Mesendoderm (in vitro differentiated cells): ENCODE measurements around the gene SERTAD2.

Source experiments
- DNase-seq: peaks from one replicate; pipeline ENCODE4 v3.0.0; 2013
- H2AK5ac ChIP-seq: 2 replicates; pipeline ENCODE4 v1.6.1; 2013; ENCODE audit warnings: low read length, inconsistent platforms
- H2BK120ac ChIP-seq: 2 replicates; pipeline ENCODE4 v1.6.1; 2013; ENCODE audit warnings: low read depth, mild to moderate bottlenecking, low read length, moderate library complexity, mixed read lengths
- H2BK15ac ChIP-seq: replicated peaks from 2 replicates; pipeline ENCODE4 v1.6.1; 2013; ENCODE audit warnings: low read depth, mild to moderate bottlenecking, moderate library complexity
- H2BK5ac ChIP-seq: 2 replicates; pipeline ENCODE4 v1.6.1; 2013; ENCODE audit warnings: low read length, inconsistent platforms
- H3K18ac ChIP-seq: 2 replicates; pipeline ENCODE4 v1.6.1; 2013; ENCODE audit warnings: mild to moderate bottlenecking, low read length, mixed read lengths
- H3K23ac ChIP-seq: one replicate; pipeline ENCODE4 v1.6.1; 2013; ENCODE audit warnings: low read length
- H3K27ac ChIP-seq: 2 replicates; pipeline ENCODE4 v1.5.1; 2013; ENCODE audit warnings: low read depth, mild to moderate bottlenecking, inconsistent platforms, low read length, moderate library complexity
- H3K27me3 ChIP-seq: 2 replicates; pipeline ENCODE4 v1.6.1; 2013; ENCODE audit warnings: low read length, control low read depth, mild to moderate bottlenecking, inconsistent platforms; ENCODE audit not compliant: insufficient read depth, poor library complexity
- H3K36me3 ChIP-seq: 2 replicates; pipeline ENCODE4 v1.6.1; 2013; ENCODE audit warnings: low read length, inconsistent platforms; ENCODE audit not compliant: control insufficient read depth, insufficient read depth
- H3K4ac ChIP-seq: one replicate; pipeline ENCODE4 v1.6.1; 2013; ENCODE audit warnings: low read depth, mild to moderate bottlenecking, low read length, moderate library complexity
- H3K4me1 ChIP-seq: 2 replicates; pipeline ENCODE4 v1.6.1; 2013; ENCODE audit warnings: low read depth, low read length, inconsistent platforms; ENCODE audit not compliant: control insufficient read depth
- H3K4me2 ChIP-seq: 2 replicates; pipeline ENCODE4 v1.6.1; 2013; ENCODE audit warnings: low read length
- H3K4me3 ChIP-seq: 2 replicates; pipeline ENCODE4 v1.5.1; 2013; ENCODE audit warnings: mild to moderate bottlenecking, low read length
- H3K56ac ChIP-seq: one replicate; pipeline ENCODE4 v1.6.1; 2013; ENCODE audit warnings: low read length
- H3K79me1 ChIP-seq: 2 replicates; pipeline ENCODE4 v1.6.1; 2013; ENCODE audit warnings: low read length, inconsistent platforms
- H3K79me2 ChIP-seq: 2 replicates; pipeline ENCODE4 v1.6.1; 2013; ENCODE audit warnings: mild to moderate bottlenecking, low read length; ENCODE audit not compliant: control insufficient read depth, insufficient read depth
- H3K9ac ChIP-seq: 2 replicates; pipeline ENCODE4 v1.6.1; 2013; ENCODE audit warnings: low read length, inconsistent platforms
- H4K5ac ChIP-seq: one replicate; pipeline ENCODE4 v1.6.1; 2013; ENCODE audit warnings: low read length
- H4K8ac ChIP-seq: one replicate; pipeline ENCODE4 v1.6.1; 2013; ENCODE audit warnings: low read depth, mild to moderate bottlenecking, control low read depth, low read length, moderate library complexity
- whole genome bisulfite sequencing: extraction: QIAGEN DNeasy Blood & Tissue Kit; methylation state at CpG from one replicate; pipeline ENCODE4 v1.1.7; 2013; ENCODE audit warnings: low lambda C conversion rate, missing lambda C conversion rate; ENCODE audit not compliant: insufficient coverage; ENCODE audit errors: extremely low coverage; 5-methylcytosine and 5-hydroxymethylcytosine counted together

Gene SERTAD2

GRCh38 chr2:64654063-64654811, 524 bp upstream of the SERTAD2 start:
- Histone ChIP-seq H4K8ac (no peak overlapping the region), H3K79me2 (peaks cover 23% of the 10 kb centered on the region), H4K5ac (no peak overlapping the region), H2AK5ac (no peak overlapping the region), H3K79me1 (peaks cover 9% of the 10 kb centered on the region), H3K4ac (peak overlapping the region; percentile 75), H2BK120ac (no peak overlapping the region), H3K18ac (peak overlapping the region; percentile 75), H2BK5ac (peak overlapping the region; percentile 59), H3K4me2 (peak overlapping the region; percentile 87), H3K27ac (peak overlapping the region; percentile 99), H3K9ac (peak overlapping the region; percentile 82), H3K23ac (peak overlapping the region; percentile 91), H3K4me1 (peaks cover 9% of the 10 kb centered on the region), H3K56ac (peak overlapping the region; percentile 92), H2BK15ac (no peak overlapping the region), H3K36me3 (no peaks in the 10 kb centered on the region), H3K27me3 (no peaks in the 10 kb centered on the region), H3K4me3 (peak overlapping the region; percentile 55)
- no CpG with 5 or more reads among the region's 70 CpGs for WGBS
- DNase-seq, result peak; percentile 97

GRCh38 chr2:64652231-64653108, 1.2 kb downstream of the SERTAD2 start:
- Histone ChIP-seq H2BK5ac (no peak overlapping the region), H3K4me2 (peak overlapping the region; percentile 42), H3K56ac (peak overlapping the region; percentile 92), H3K4ac (no peak overlapping the region), H3K79me1 (peaks cover 9% of the 10 kb centered on the region), H2AK5ac (no peak overlapping the region), H3K79me2 (peaks cover 28% of the 10 kb centered on the region), H2BK120ac (no peak overlapping the region), H2BK15ac (no peak overlapping the region), H3K27me3 (no peaks in the 10 kb centered on the region), H3K36me3 (no peaks in the 10 kb centered on the region), H3K9ac (peak overlapping the region; percentile 86), H3K18ac (peak overlapping the region; percentile 95), H3K4me1 (peaks cover 11% of the 10 kb centered on the region), H3K27ac (no peak overlapping the region), H4K8ac (no peak overlapping the region), H3K4me3 (peak overlapping the region; percentile 68), H3K23ac (no peak overlapping the region), H4K5ac (no peak overlapping the region)
- DNase-seq, result no peak
- no CpG with 5 or more reads among the region's 19 CpGs for WGBS

GRCh38 chr2:64651590-64651989, 2.1 kb downstream of the SERTAD2 start:
- no peak overlapping the region for H3K4ac ChIP-seq
- H3K27me3 ChIP-seq, result no peaks in the 10 kb centered on the region
- H3K36me3 ChIP-seq, result no peaks in the 10 kb centered on the region
- H3K27ac ChIP-seq, result no peak overlapping the region
- H3K18ac ChIP-seq, result no peak overlapping the region
- H3K4me1 ChIP-seq, result peaks cover 11% of the 10 kb centered on the region
- no CpG with 5 or more reads among the region's 4 CpGs for WGBS
- no peak overlapping the region for H4K8ac ChIP-seq
- no peak overlapping the region for H3K9ac ChIP-seq
- H3K4me3 ChIP-seq, result no peak overlapping the region
- no peak overlapping the region for H3K23ac ChIP-seq
- H3K79me2 ChIP-seq, result peaks cover 31% of the 10 kb centered on the region
- H2BK15ac ChIP-seq, result no peak overlapping the region
- H3K4me2 ChIP-seq, result no peak overlapping the region
- no peak overlapping the region for H3K56ac ChIP-seq
- H4K5ac ChIP-seq, result no peak overlapping the region
- no peak overlapping the region for H2AK5ac ChIP-seq
- DNase-seq, result no peak
- peaks cover 9% of the 10 kb centered on the region for H3K79me1 ChIP-seq
- no peak overlapping the region for H2BK120ac ChIP-seq
- no peak overlapping the region for H2BK5ac ChIP-seq

GRCh38 chr2:64650722-64651338, 2.9 kb downstream of the SERTAD2 start:
- H3K36me3 ChIP-seq, result no peaks in the 10 kb centered on the region
- peaks cover 33% of the 10 kb centered on the region for H3K79me2 ChIP-seq
- H3K9ac ChIP-seq, result no peak overlapping the region
- H3K23ac ChIP-seq, result no peak overlapping the region
- peak overlapping the region; percentile 68 for H3K18ac ChIP-seq
- no peak overlapping the region for H3K4ac ChIP-seq
- no peak overlapping the region for H4K8ac ChIP-seq
- no peak overlapping the region for H2AK5ac ChIP-seq
- no peak overlapping the region for H3K4me3 ChIP-seq
- H3K79me1 ChIP-seq, result peaks cover 9% of the 10 kb centered on the region
- H3K4me1 ChIP-seq, result peaks cover 11% of the 10 kb centered on the region
- DNase-seq, result no peak
- H2BK5ac ChIP-seq, result no peak overlapping the region
- H3K27ac ChIP-seq, result no peak overlapping the region
- WGBS, result no CpG with 5 or more reads among the region's 5 CpGs
- no peak overlapping the region for H3K56ac ChIP-seq
- H4K5ac ChIP-seq, result no peak overlapping the region
- no peak overlapping the region for H2BK120ac ChIP-seq
- no peak overlapping the region for H2BK15ac ChIP-seq
- no peaks in the 10 kb centered on the region for H3K27me3 ChIP-seq
- H3K4me2 ChIP-seq, result no peak overlapping the region

GRCh38 chr2:64650296-64650695, 3.4 kb downstream of the SERTAD2 start:
- no peak overlapping the region for H2BK15ac ChIP-seq
- peaks cover 33% of the 10 kb centered on the region for H3K79me2 ChIP-seq
- H3K36me3 ChIP-seq, result no peaks in the 10 kb centered on the region
- H3K23ac ChIP-seq, result no peak overlapping the region
- no peak overlapping the region for H3K27ac ChIP-seq
- H2BK5ac ChIP-seq, result no peak overlapping the region
- peaks cover 9% of the 10 kb centered on the region for H3K79me1 ChIP-seq
- H3K56ac ChIP-seq, result no peak overlapping the region
- H4K5ac ChIP-seq, result no peak overlapping the region
- no peak overlapping the region for H4K8ac ChIP-seq
- H2AK5ac ChIP-seq, result no peak overlapping the region
- H3K4me2 ChIP-seq, result no peak overlapping the region
- no CpG with 5 or more reads among the region's 5 CpGs for WGBS
- no peaks in the 10 kb centered on the region for H3K27me3 ChIP-seq
- H3K18ac ChIP-seq, result no peak overlapping the region
- no peak overlapping the region for H3K4ac ChIP-seq
- no peak overlapping the region for H3K4me3 ChIP-seq
- no peak overlapping the region for H2BK120ac ChIP-seq
- no peak overlapping the region for H3K9ac ChIP-seq
- peaks cover 11% of the 10 kb centered on the region for H3K4me1 ChIP-seq
- no peak for DNase-seq
